Measurements from ENCODE around the gene GLI2. TPM values are rescaled to one million over a fixed set of nuclear protein-coding genes. Genes with fewer than 3 reads are reported as not detected.

Gene GLI2
- total RNA-seq, 1 experiment from 2014 or later: 3.4 TPM

DNA sequence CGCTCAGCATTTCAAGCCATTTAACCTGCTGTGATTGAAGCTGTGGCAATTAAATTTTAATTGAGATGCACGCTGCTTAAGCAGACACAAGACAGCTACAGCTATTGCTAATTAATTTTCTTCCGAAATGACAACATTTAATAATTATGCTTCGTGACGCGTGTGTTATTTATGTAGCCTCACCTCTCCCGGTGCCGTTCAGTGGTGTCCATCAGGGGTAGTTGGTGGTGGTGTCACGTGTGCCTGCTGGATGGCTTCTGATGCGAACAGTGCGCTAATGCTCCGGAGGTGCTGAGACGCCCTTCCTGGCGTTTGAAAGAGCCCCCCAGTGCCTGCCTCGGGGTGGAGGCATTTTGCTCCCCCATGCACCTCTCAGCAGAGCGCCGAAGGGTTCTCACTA lies 39.5 kb downstream of the GLI2 start:
- H3K4me1 ChIP-seq (ENCODE audit: control insufficient read depth in 1 of 2, insufficient read depth in 2 of 2, low read length in 2 of 2): peaks cover 28 to 34% of the 10 kb centered on the region in 2 experiments
- H3K27me3 ChIP-seq (ENCODE audit: insufficient read depth, low read length): no peaks in the 10 kb centered on the region
- no peak overlapping the region for H3K9ac ChIP-seq (ENCODE audit: low read length)
- no peaks in the 10 kb centered on the region for H3K9me3 ChIP-seq (ENCODE audit: control insufficient read depth in 1 of 2, insufficient read depth in 1 of 2, low read depth in 1 of 2, low read length in 2 of 2)
- ATAC-seq (no peak), DNase-seq (ENCODE audit: low read depth, low spot score) (no peak)
- intact Hi-C loops (cut with micrococcal nuclease): no loop called here
- no peaks in the 10 kb centered on the region for H3K79me2 ChIP-seq (ENCODE audit: insufficient read depth, low read length)
- no peaks in the 10 kb centered on the region for H3K9me2 ChIP-seq (ENCODE audit: insufficient read depth)
- H3K4me2 ChIP-seq (ENCODE audit: low read length): no peak overlapping the region
- CTCF ChIA-PET: no interaction called here
- POLR2A ChIA-PET: no interaction called here
- no TSS peak for BruUV-seq (replicated peaks)
- no peak overlapping the region for H2AFZ ChIP-seq (ENCODE audit: low read depth, low read length, poor library complexity, severe bottlenecking)
- RAD21 ChIA-PET (ENCODE audit: low non-redundant PET in 1 of 2, low total read pairs in 2 of 2, uncharacterized antibody in 2 of 2, unreplicated experiment in 2 of 2): interaction anchor here in 1 of 2 experiments (0.9 kb wide), 1 partner anchor 38 kb away, joined by 3 read pairs; no protein-coding TSS in a partner anchor
- no peaks in the 10 kb centered on the region for H4K20me1 ChIP-seq (ENCODE audit: insufficient read depth)
- no peak for TF ChIP-seq FOSL1 (IDR thresholded peaks at IDR 0.05; ENCODE audit: low read depth)
- no peak for TF ChIP-seq JUND (IDR thresholded peaks at IDR 0.05)
- TF ChIP-seq, protein P1, sequence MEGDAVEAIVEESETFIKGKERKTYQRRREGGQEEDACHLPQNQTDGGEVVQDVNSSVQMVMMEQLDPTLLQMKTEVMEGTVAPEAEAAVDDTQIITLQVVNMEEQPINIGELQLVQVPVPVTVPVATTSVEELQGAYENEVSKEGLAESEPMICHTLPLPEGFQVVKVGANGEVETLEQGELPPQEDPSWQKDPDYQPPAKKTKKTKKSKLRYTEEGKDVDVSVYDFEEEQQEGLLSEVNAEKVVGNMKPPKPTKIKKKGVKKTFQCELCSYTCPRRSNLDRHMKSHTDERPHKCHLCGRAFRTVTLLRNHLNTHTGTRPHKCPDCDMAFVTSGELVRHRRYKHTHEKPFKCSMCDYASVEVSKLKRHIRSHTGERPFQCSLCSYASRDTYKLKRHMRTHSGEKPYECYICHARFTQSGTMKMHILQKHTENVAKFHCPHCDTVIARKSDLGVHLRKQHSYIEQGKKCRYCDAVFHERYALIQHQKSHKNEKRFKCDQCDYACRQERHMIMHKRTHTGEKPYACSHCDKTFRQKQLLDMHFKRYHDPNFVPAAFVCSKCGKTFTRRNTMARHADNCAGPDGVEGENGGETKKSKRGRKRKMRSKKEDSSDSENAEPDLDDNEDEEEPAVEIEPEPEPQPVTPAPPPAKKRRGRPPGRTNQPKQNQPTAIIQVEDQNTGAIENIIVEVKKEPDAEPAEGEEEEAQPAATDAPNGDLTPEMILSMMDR (IDR thresholded peaks at IDR 0.05 in 2 of 3, conservative IDR thresholded peaks at IDR 0.05 in 1 of 3; ENCODE audit: borderline replicate concordance in 1 of 3, insufficient read depth in 1 of 3, low read depth in 2 of 3, low read length in 2 of 3): no peak
- no peak for TF ChIP-seq ZNF274 (IDR thresholded peaks at IDR 0.05; ENCODE audit: low read depth, low read length)
- no peak for TF ChIP-seq RAD21 (IDR thresholded peaks at IDR 0.05; ENCODE audit: low read depth)
- TF ChIP-seq ELF1 (IDR thresholded peaks at IDR 0.05; ENCODE audit: borderline replicate concordance, low read depth): no peak
- no peak for TF ChIP-seq CBX3 (IDR thresholded peaks at IDR 0.05; ENCODE audit: low read depth)
- no peak for TF ChIP-seq SP1 (IDR thresholded peaks at IDR 0.05; ENCODE audit: low read depth)
- TF ChIP-seq EZH2 (IDR thresholded peaks at IDR 0.05): no peak
- TF ChIP-seq POLR2A (IDR thresholded peaks at IDR 0.05; ENCODE audit: borderline replicate concordance, extremely low read depth, insufficient read depth, insufficient read length): no peak
- TF ChIP-seq REST (IDR thresholded peaks at IDR 0.05; ENCODE audit: low read depth): no peak
- no peaks in the 10 kb centered on the region for H3K36me3 ChIP-seq (ENCODE audit: control insufficient read depth in 1 of 2, insufficient read depth in 2 of 2, low read length in 2 of 2)
- H3K27ac ChIP-seq (ENCODE audit: low read depth, low read length): no peak overlapping the region
- no peak overlapping the region for H3K4me3 ChIP-seq (replicated peaks in 1 of 2; ENCODE audit: low read depth in 1 of 2, low read length in 2 of 2)

All from HCT116 (cell line).